Stimulated activated CD4-positive, alpha-beta T cell treated with anti-CD3 and anti-CD28 coated beads, TNF-alpha, amount 100 ng/mL, for 4 hours (primary cell): ENCODE results near the gene VPS29.
"Not testable (repeated sequence)": the region's sequence is repeated elsewhere in the genome, so short reads cannot be mapped to it uniquely, and the experiment has no call there.

Experiments
- DNase-seq, 3 experiments: peaks; one replicate each; pipeline ENCODE4 v3.0.0-alpha.2; 2020; ENCODE audit warnings: low read depth in 3 of 3

VPS29 gene

GRCh38 chr12:110520876-110521712 lies 19.2 kb upstream of the VPS29 start:
- not testable (repeated sequence) for DNase-seq

GRCh38 chr12:110518014-110518413 lies 16.1 kb upstream of the VPS29 start:
- not testable (repeated sequence) for DNase-seq

GRCh38 chr12:110516995-110517394 lies 15.1 kb upstream of the VPS29 start:
- DNase-seq, result no peak

- DNase-seq, result no peak
Measured at GRCh38 chr12:110514363-110514762, 12.5 kb upstream of the VPS29 start.

GRCh38 chr12:110513842-110514241 lies 11.9 kb upstream of the VPS29 start:
- DNase-seq, result no peak

GRCh38 chr12:110508071-110508586 lies 6.2 kb upstream of the VPS29 start:
- DNase-seq, result no peak

GRCh38 chr12:110505332-110505731 lies 3.4 kb upstream of the VPS29 start:
- DNase-seq, result no peak

- no peak for DNase-seq
Measured at GRCh38 chr12:110503432-110503831, 1.5 kb upstream of the VPS29 start.

GRCh38 chr12:110501399-110501751 lies 536 bp downstream of the VPS29 start:
- DNase-seq, result peak in 1 of 3 experiments; percentile 2

GRCh38 chr12:110498984-110499706 lies 2.8 kb downstream of the VPS29 start:
- no peak for DNase-seq

GRCh38 chr12:110475426-110475825 lies 26.5 kb downstream of the VPS29 start:
- DNase-seq, result no peak

- DNase-seq, result peak; percentile 80 to 91 (median 90)
Measured at GRCh38 chr12:110468214-110469048, 33.5 kb downstream of the VPS29 start, which contains the start of the genes FAM216A and GPN3. Gene FAM216A, plus strand, starts transcription at chr12:110468845. Its CDS starts 31 bp downstream, at chr12:110468876. Gene GPN3, minus strand, starts transcription at chr12:110468257. Its CDS starts 54 bp downstream, at chr12:110468203.

GRCh38 chr12:110467847-110468213 lies 34.1 kb downstream of the VPS29 start:
- DNase-seq, result no peak

- no peak for DNase-seq
Measured at GRCh38 chr12:110466791-110467190, 35.1 kb downstream of the VPS29 start.

- not testable (repeated sequence) for DNase-seq
Measured at GRCh38 chr12:110465765-110466164, 36.1 kb downstream of the VPS29 start.

GRCh38 chr12:110465024-110465423 lies 36.9 kb downstream of the VPS29 start:
- no peak for DNase-seq

- not testable (repeated sequence) for DNase-seq
Measured at GRCh38 chr12:110461189-110461588, 40.7 kb downstream of the VPS29 start.

GRCh38 chr12:110458756-110459155 lies 43.2 kb downstream of the VPS29 start:
- no peak for DNase-seq

GRCh38 chr12:110453569-110454296 lies 48.2 kb downstream of the VPS29 start:
- DNase-seq, result no peak

- DNase-seq, result no peak
Measured at GRCh38 chr12:110451263-110451662, 50.6 kb downstream of the VPS29 start.
